Caco-2 (cell line): Measurements from ENCODE around the gene ABCC9. TPM values are rescaled to one million over a fixed set of nuclear protein-coding genes. Genes with fewer than 3 reads are reported as not detected.
"Not testable (repeated sequence)": the region's sequence is repeated elsewhere in the genome, so short reads cannot be mapped to it uniquely, and the experiment has no call there.

Experiments
- BruUV-seq: library from RNA; stranded (reverse); fragments of 400-500 nt; replicated peaks from 2 replicates; lab custom pipeline; 2021; lab: Mats Ljungman, UMichigan
- CTCF ChIA-PET: fragments of 300-600 bp; sonication (Branson Sonifier 250); formaldehyde crosslinking; loops from one replicate; lab custom pipeline; 2022; ENCODE audit warnings: antibody characterized with exemption; lab: Charles Lee
- POLR2A ChIA-PET: fragments of 300-600 bp; sonication (Branson Sonifier 250); formaldehyde crosslinking; loops from one replicate; lab custom pipeline; 2022; ENCODE audit warnings: antibody characterized with exemption; lab: Charles Lee
- DNase-seq, 2 experiments: peaks; one replicate each; pipeline versions ENCODE4 v3.0.0 to v3.0.0-alpha.2; 2020 to 2022
- H3K27me3 ChIP-seq: replicated peaks from 2 replicates; pipeline ENCODE4 v1.6.0; 2011; ENCODE audit warnings: low read length; ENCODE audit not compliant: control insufficient read depth, insufficient read depth
- H3K36me3 ChIP-seq: 2 replicates; pipeline ENCODE4 v1.5.1; 2011; ENCODE audit warnings: low read length; ENCODE audit not compliant: control insufficient read depth, insufficient read depth
- H3K4me1 ChIP-seq: fragments of 250-450 bp; sonication (Bioruptor Pico); 2 replicates; pipeline ENCODE4 v1.5.1; 2020; ENCODE audit warnings: mild to moderate bottlenecking
- H3K4me3 ChIP-seq: 2 replicates; pipeline ENCODE4 v1.5.1; 2011; ENCODE audit warnings: low read depth, mild to moderate bottlenecking, control low read depth, low read length
- H3K9me3 ChIP-seq: fragments of 250-450 bp; sonication (Bioruptor Pico); 2 replicates; pipeline ENCODE4 v1.5.1; 2020; ENCODE audit warnings: mild to moderate bottlenecking, moderate library complexity
- H3K27ac Mint-ChIP-seq: one replicate; pipeline ENCODE4 v1.8.0; 2022; ENCODE audit warnings: mixed read lengths; ENCODE audit not compliant: unreplicated experiment
- H3K27me3 Mint-ChIP-seq: one replicate; pipeline ENCODE4 v1.8.0; 2022; ENCODE audit warnings: mixed read lengths; ENCODE audit not compliant: insufficient read depth, unreplicated experiment
- H3K36me3 Mint-ChIP-seq: one replicate; pipeline ENCODE4 v1.8.0; 2022; ENCODE audit warnings: mild to moderate bottlenecking, mixed read lengths; ENCODE audit not compliant: insufficient read depth, unreplicated experiment
- H3K4me1 Mint-ChIP-seq: one replicate; pipeline ENCODE4 v1.8.0; 2022; ENCODE audit warnings: low read depth, mixed read lengths; ENCODE audit not compliant: unreplicated experiment
- H3K4me3 Mint-ChIP-seq: one replicate; pipeline ENCODE4 v1.8.0; 2022; ENCODE audit warnings: mild to moderate bottlenecking, moderate library complexity, mixed read lengths; ENCODE audit not compliant: unreplicated experiment
- H3K9me3 Mint-ChIP-seq: one replicate; pipeline ENCODE4 v1.8.0; 2022; ENCODE audit warnings: mixed read lengths; ENCODE audit not compliant: unreplicated experiment
- intact Hi-C: fragments of 100-400 bp; cut with micrococcal nuclease; formaldehyde crosslinking; loops from one replicate; pipeline ENCODE4 v1.10.0; 2022; ENCODE audit not compliant: unreplicated experiment
- total RNA-seq: library from RNA; stranded (reverse); gene quantifications from 2 replicates; pipeline ENCODE4 v1.2.3, GENCODE V29; 2022
- TF ChIP-seq, protein P1 (sequence below), 2 experiments: fragments of 200-600 bp in 1 of 2; IDR thresholded peaks; 1 replicate in 1 of 2; 2 replicates in 1 of 2; pipeline versions ENCODE4 v1.5.1 to v1.8.0; 2011 to 2022; ENCODE audit warnings: antibody characterized with exemption in 1 of 2, control low read depth in 1 of 2, inconsistent platforms in 1 of 2, low read depth in 1 of 2, low read length in 1 of 2, mild to moderate bottlenecking in 1 of 2, moderate library complexity in 1 of 2; ENCODE audit not compliant: insufficient read depth in 1 of 2, severe bottlenecking in 1 of 2, unreplicated experiment in 1 of 2

The ABCC9 gene
- total RNA-seq, 1 experiment from 2014 or later, result 130 TPM

DNA sequence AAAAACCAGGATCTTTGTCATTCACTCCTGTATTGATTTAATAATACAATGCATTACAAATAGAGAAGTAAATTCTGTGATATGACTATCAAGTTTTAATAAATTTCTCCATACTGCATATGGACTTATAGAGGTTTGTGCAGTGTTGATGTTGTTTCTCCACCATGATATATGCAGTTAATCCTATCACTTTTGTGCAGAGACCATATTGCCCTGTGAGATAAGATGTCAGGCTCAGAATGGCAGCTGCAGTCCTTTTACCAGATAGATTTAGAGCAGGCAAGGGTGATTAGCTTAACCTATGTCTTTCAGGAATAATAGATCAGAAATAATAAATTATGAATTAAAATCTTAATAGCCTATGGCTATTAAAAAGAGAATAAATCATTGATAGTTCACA lies 128.1 kb downstream of the ABCC9 start:
- no peaks in the 10 kb centered on the region for H3K27me3 ChIP-seq
- POLR2A ChIA-PET, result no interaction called here
- H3K4me1 ChIP-seq, result peaks cover 31% of the 10 kb centered on the region
- CTCF ChIA-PET, result no interaction called here
- H3K36me3 ChIP-seq, result peaks cover 2% of the 10 kb centered on the region; the same call in 1 of the 2 replicates
- intact Hi-C loops, result no loop called here
- H3K4me3 Mint-ChIP-seq, result no peak overlapping the region
- H3K36me3 Mint-ChIP-seq, result peaks cover 82% of the 10 kb centered on the region
- H3K27me3 Mint-ChIP-seq, result no peaks in the 10 kb centered on the region
- no TSS peak for BruUV-seq
- H3K27ac Mint-ChIP-seq, result no peak overlapping the region
- peaks cover 30% of the 10 kb centered on the region for H3K4me1 Mint-ChIP-seq
- no peak for DNase-seq
- H3K4me3 ChIP-seq, result no peak overlapping the region
- TF ChIP-seq, protein P1, sequence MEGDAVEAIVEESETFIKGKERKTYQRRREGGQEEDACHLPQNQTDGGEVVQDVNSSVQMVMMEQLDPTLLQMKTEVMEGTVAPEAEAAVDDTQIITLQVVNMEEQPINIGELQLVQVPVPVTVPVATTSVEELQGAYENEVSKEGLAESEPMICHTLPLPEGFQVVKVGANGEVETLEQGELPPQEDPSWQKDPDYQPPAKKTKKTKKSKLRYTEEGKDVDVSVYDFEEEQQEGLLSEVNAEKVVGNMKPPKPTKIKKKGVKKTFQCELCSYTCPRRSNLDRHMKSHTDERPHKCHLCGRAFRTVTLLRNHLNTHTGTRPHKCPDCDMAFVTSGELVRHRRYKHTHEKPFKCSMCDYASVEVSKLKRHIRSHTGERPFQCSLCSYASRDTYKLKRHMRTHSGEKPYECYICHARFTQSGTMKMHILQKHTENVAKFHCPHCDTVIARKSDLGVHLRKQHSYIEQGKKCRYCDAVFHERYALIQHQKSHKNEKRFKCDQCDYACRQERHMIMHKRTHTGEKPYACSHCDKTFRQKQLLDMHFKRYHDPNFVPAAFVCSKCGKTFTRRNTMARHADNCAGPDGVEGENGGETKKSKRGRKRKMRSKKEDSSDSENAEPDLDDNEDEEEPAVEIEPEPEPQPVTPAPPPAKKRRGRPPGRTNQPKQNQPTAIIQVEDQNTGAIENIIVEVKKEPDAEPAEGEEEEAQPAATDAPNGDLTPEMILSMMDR (IDR thresholded peaks at IDR 0.05; ENCODE audit: insufficient read depth in 1 of 2, low read depth in 1 of 2, low read length in 1 of 2, severe bottlenecking in 1 of 2, unreplicated experiment in 1 of 2), result no peak
- H3K9me3 Mint-ChIP-seq, result peaks cover 45% of the 10 kb centered on the region
- H3K9me3 ChIP-seq, result peaks cover 28% of the 10 kb centered on the region

DNA sequence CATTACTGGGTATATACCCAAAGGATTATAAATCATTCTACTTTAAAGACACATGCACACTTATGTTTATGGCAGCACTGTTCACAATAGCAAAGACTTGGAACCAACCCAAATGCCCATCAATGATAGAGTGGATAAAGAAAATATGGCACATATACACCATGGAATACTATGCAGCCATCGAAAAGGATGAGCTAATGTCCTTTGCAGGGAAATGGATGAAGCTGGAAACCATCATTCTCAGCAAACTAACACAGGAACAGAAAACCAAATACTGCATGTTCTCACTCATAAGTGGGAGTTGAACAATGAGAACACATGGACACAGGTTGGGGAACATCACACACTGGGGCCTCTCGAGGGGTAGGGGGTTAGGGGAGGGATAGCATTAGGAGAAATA lies 128.9 kb downstream of the ABCC9 start:
- H3K27me3 Mint-ChIP-seq, H3K4me3 Mint-ChIP-seq, H3K27me3 ChIP-seq, BruUV-seq, CTCF ChIA-PET, H3K4me3 ChIP-seq, DNase-seq, H3K27ac Mint-ChIP-seq, POLR2A ChIA-PET, intact Hi-C loops, H3K36me3 ChIP-seq: not testable (repeated sequence)
- Mint-ChIP-seq H3K4me1 (peaks cover 25% of the 10 kb centered on the region), H3K9me3 (peaks cover 45% of the 10 kb centered on the region), H3K36me3 (peaks cover 82% of the 10 kb centered on the region)
- Histone ChIP-seq H3K9me3 (peaks cover 28% of the 10 kb centered on the region), H3K4me1 (peaks cover 23% of the 10 kb centered on the region)

DNA sequence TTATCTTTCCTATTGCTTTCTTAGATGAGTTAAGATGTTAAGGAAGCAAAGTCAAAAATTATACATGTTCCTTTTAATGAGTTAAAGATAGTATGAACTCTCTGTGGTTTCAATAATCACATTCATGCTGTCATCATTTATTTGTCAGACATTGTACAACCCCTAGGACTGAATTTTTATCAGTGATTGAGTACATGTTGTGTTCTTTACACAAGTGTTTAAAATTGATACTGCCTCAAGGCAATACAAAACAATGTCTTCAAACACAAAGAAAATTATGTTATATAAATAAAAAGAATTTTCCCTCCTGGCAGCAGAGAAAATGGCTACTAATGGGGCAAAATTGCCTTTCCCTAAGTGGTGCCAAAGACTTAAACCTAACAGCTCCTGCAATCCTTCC lies 132.1 kb downstream of the ABCC9 start:
- H3K36me3 Mint-ChIP-seq, result peaks cover 86% of the 10 kb centered on the region
- DNase-seq, result no peak
- Histone ChIP-seq H3K27me3 (no peaks in the 10 kb centered on the region), H3K36me3 (peaks cover 2% of the 10 kb centered on the region; the same call in 1 of the 2 replicates), H3K4me1 (peaks cover 3% of the 10 kb centered on the region), H3K9me3 (peaks cover 17% of the 10 kb centered on the region; the same call in 1 of the 2 replicates), H3K4me3 (no peak overlapping the region)
- H3K4me3 Mint-ChIP-seq, result no peak overlapping the region
- ChIA-PET CTCF (no interaction called here), POLR2A (no interaction called here)
- TF ChIP-seq, protein P1 (IDR thresholded peaks at IDR 0.05; ENCODE audit: insufficient read depth in 1 of 2, low read depth in 1 of 2, low read length in 1 of 2, severe bottlenecking in 1 of 2, unreplicated experiment in 1 of 2), result no peak
- no peak overlapping the region for H3K27ac Mint-ChIP-seq
- BruUV-seq, result no TSS peak
- intact Hi-C loops, result no loop called here
- peaks cover 23% of the 10 kb centered on the region for H3K9me3 Mint-ChIP-seq
- no peaks in the 10 kb centered on the region for H3K27me3 Mint-ChIP-seq
- peaks cover 10% of the 10 kb centered on the region for H3K4me1 Mint-ChIP-seq

DNA sequence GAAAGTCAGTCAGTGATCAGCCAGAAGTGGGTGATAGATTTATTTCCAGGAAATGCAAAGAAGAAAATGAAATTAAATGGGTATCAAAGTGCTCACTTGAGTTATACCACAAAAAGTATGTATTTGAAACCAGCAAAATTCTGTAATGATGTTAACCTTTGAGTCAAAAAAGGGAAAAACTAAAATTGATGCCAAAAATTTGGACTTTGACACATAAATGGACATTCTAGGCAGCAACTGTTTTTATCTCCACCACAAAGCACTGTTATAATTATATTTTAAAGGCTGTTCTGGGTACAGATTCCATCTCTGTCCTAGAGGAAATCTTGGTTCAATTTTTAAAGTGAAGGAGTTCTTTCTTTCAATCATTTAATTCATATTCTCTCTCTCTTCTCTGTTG lies 135.0 kb downstream of the ABCC9 start:
- intact Hi-C loops, result no loop called here
- no peak overlapping the region for H3K4me3 Mint-ChIP-seq
- Histone ChIP-seq H3K4me1 (peaks cover 13% of the 10 kb centered on the region), H3K27me3 (no peaks in the 10 kb centered on the region), H3K9me3 (peaks cover 13% of the 10 kb centered on the region; the same call in 1 of the 2 replicates), H3K4me3 (no peak overlapping the region), H3K36me3 (no peaks in the 10 kb centered on the region)
- BruUV-seq, result no TSS peak
- TF ChIP-seq, protein P1 (IDR thresholded peaks at IDR 0.05; ENCODE audit: insufficient read depth in 1 of 2, low read depth in 1 of 2, low read length in 1 of 2, severe bottlenecking in 1 of 2, unreplicated experiment in 1 of 2), result no peak
- CTCF ChIA-PET, result no interaction called here
- H3K4me1 Mint-ChIP-seq, result peaks cover 5% of the 10 kb centered on the region
- H3K27ac Mint-ChIP-seq, result no peak overlapping the region
- no peak for DNase-seq
- H3K27me3 Mint-ChIP-seq, result no peaks in the 10 kb centered on the region
- POLR2A ChIA-PET, result no interaction called here
- peaks cover 14% of the 10 kb centered on the region for H3K9me3 Mint-ChIP-seq
- peaks cover 63% of the 10 kb centered on the region for H3K36me3 Mint-ChIP-seq
